ENCODE measurements around the gene SEC23B. TPM values are rescaled to one million over a fixed set of nuclear protein-coding genes. Genes with fewer than 3 reads are reported as not detected.

Gene SEC23B
- total and polyA plus RNA-seq, 10 of the 15 experiments (the other 5 are each of a cell fraction or from before 2014, with no cell fraction given): 49.1 to 121 (median 75.6) TPM

GRCh38 chr20:18537651-18538050 lies 29.9 kb downstream of the SEC23B start:
- Histone ChIP-seq H3K9ac (ENCODE audit: control insufficient read depth, insufficient read depth, low read length) (no peak overlapping the region), H2AFZ (ENCODE audit: control insufficient read depth, low read depth, low read length) (no peak overlapping the region), H4K20me1 (ENCODE audit: control insufficient read depth, insufficient read depth) (no peaks in the 10 kb centered on the region), H3K36me3 (ENCODE audit: control insufficient read depth in 2 of 2, insufficient read depth in 2 of 2, low read length in 1 of 2) (peaks cover 8 to 33% of the 10 kb centered on the region in 2 experiments), H3K4me1 (ENCODE audit: control insufficient read depth, insufficient read depth, low read length) (no peaks in the 10 kb centered on the region), H3K9me3 (replicated peaks; ENCODE audit: control insufficient read depth, insufficient read depth, low read length) (no peaks in the 10 kb centered on the region), H3K79me2 (ENCODE audit: control insufficient read depth, insufficient read depth, low read length) (no peaks in the 10 kb centered on the region), H3K27ac (ENCODE audit: control insufficient read depth, insufficient read depth) (no peak overlapping the region), H3K27me3 (replicated peaks in 1 of 2; ENCODE audit: control insufficient read depth in 2 of 2, insufficient read depth in 2 of 2, low read length in 1 of 2) (no peaks in the 10 kb centered on the region), H3K4me3 (no peak overlapping the region), H3K4me2 (ENCODE audit: control insufficient read depth, insufficient read depth) (no peak overlapping the region)
- ChIA-PET CTCF (no interaction called here), RAD21 (ENCODE audit: unreplicated experiment) (no interaction called here), POLR2A (no interaction called here), SMC1A (ENCODE audit: uncharacterized antibody, unreplicated experiment) (no interaction called here)
- no peak for TF ChIP-seq ZNF622 (IDR thresholded peaks at IDR 0.05)
- no peak for TF ChIP-seq BACH1 (IDR thresholded peaks at IDR 0.05; ENCODE audit: borderline replicate concordance)
- no peak for TF ChIP-seq ZNF384 (IDR thresholded peaks at IDR 0.05; ENCODE audit: borderline replicate concordance, low read depth, low read length)
- TF ChIP-seq NR2C2 (IDR thresholded peaks at IDR 0.05; ENCODE audit: borderline replicate concordance, control insufficient read depth, insufficient read length, low read depth): no peak
- TF ChIP-seq IRF3 (IDR thresholded peaks at IDR 0.05): no peak
- TF ChIP-seq IRF5 (IDR thresholded peaks at IDR 0.05; ENCODE audit: borderline replicate concordance): no peak
- TF ChIP-seq POLR2AphosphoS5 (IDR thresholded peaks at IDR 0.05; ENCODE audit: low read length): no peak
- TF ChIP-seq RUNX3 (IDR thresholded peaks at IDR 0.05; ENCODE audit: low read length): no peak
- no peak for TF ChIP-seq STAT1 (conservative IDR thresholded peaks at IDR 0.05)
- no peak for TF ChIP-seq REST (IDR thresholded peaks at IDR 0.05; ENCODE audit: low read depth, low read length)
- TF ChIP-seq HDGF (IDR thresholded peaks at IDR 0.05): no peak
- TF ChIP-seq TARDBP (IDR thresholded peaks at IDR 0.05; ENCODE audit: borderline replicate concordance): no peak
- TF ChIP-seq NR2C1 (IDR thresholded peaks at IDR 0.05): no peak
- TF ChIP-seq CHD1 (IDR thresholded peaks at IDR 0.05; ENCODE audit: low read depth, low read length): no peak
- TF ChIP-seq KDM1A (IDR thresholded peaks at IDR 0.05; ENCODE audit: borderline replicate concordance): no peak
- intact Hi-C loops (cut with micrococcal nuclease; ENCODE audit: unreplicated experiment): no loop called here
- WGBS (ENCODE audit: insufficient coverage, insufficient replicate concordance, low lambda C conversion rate, missing lambda C conversion rate): 100% methylated on average over 2 of the region's 2 CpGs
- no TSS peak for BruUV-seq (replicated peaks)
- no peak for ATAC-seq
- DNase-seq (ENCODE audit: low read depth, low spot score): no peak
- FAIRE-seq: no peak
- in situ Hi-C loops (cut with MboI): no loop called here
